Measurements from ENCODE around the gene PRKG1.
"Not testable (repeated sequence)": the region's sequence is repeated elsewhere in the genome, so short reads cannot be mapped to it uniquely, and the experiment has no call there.

PRKG1 gene

DNA sequence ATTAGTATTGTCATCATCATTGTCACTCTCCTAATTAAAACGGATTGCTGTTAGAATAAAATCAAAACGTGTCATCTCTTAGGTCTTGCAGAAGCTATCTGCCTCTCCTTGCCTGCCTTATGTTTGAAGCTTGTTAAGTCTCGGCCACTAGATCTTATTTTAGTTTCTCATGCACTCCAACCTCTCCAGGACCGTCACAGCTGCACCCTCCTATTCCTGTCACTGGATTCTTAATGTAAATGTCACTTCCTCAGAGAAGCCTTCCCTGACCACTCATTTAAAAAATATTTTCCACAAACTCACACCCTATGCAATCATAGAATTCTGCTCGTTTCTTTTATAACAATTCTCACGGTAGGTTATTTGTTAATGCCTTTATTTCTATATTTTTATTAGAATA lies 1135.9 kb downstream of the PRKG1 start:
- no peak for DNase-seq

DNA sequence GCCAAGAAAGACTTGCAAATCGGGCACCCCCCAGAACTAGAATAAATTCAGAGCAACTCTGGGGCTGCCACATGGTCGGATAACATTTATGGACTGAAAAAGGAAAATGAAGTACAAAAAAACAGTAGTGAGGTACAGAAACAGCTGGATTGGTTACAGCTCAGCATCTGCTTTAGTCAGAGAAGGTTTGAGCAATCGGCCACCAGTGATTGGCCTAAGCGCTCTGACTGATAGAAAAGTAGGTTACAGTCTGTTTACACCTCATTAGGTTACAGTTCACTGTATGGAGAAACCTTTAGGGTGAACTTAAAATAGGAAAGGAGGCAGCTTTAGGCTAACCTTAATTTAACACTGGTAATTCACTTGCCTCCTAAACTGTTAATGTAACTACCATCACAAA lies 1137.8 kb downstream of the PRKG1 start:
- DNase-seq = no peak

DNA sequence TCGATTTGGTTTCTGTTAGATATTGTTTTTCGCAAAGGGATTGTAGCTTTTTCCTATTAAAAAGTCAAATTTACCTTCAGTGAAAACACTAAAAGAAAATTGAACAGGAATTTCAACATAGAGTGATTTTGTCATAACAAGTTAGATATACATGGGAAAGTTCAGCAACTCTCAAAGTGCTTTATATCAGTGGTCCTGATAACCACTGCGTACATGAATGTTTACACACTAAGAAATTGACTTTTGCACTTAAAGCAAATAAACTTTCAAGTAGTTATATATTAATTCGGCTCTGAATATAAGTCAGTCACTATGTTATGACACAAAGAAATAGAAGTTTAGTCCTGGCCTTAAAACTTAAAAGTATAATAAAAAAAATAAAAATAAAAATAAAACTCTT lies 1138.5 kb downstream of the PRKG1 start:
- no peak for DNase-seq

DNA sequence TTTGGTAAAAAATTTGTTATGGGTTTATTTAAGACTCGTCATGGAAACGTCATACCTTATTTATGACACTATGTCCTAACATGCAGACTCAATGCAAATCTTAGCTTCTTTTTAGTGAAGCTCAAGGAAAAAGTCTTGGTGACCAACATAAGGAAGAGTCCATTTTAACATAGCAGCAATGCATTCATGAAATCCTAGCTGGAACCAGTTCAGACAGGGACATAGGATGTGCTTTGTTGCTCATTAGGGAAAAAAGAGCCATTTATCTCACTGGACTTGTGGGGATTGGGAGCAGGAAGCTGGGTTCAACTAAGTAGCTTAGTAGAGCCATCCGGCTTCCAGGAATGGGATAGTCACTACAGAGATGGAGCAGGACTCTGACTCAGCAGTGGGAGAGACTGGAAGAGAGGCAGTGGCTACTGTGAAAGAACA lies 1139.0 kb downstream of the PRKG1 start:
- no peak for DNase-seq

DNA sequence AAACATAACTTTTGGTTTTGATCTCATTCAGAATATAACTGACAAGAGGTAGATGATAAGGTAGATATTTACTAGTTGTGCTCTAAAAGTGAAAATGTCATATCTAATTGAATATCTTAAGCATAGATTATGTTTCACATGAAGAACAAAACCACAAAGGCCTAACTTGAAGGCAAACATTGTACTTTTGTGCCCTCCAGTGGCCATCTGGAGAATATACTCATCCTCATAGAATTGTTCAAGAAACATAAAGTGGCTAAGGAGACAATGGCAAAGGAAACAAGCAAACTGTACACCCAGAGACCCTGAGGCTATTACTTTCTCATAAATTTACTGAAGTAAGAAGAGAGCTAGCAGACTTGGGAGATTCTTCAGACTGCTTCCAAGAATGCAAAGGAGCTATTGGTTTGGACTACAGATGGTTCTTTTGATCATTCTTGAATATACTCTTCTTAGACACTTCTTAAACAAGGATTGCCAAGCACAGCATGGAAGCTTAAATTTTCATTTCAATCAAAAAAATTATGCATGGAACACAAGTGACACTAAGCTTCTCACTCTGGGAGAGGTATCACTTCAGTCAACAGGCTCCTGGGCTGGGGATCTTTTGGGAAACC lies 1141.6 kb downstream of the PRKG1 start:
- DNase-seq = no peak

DNA sequence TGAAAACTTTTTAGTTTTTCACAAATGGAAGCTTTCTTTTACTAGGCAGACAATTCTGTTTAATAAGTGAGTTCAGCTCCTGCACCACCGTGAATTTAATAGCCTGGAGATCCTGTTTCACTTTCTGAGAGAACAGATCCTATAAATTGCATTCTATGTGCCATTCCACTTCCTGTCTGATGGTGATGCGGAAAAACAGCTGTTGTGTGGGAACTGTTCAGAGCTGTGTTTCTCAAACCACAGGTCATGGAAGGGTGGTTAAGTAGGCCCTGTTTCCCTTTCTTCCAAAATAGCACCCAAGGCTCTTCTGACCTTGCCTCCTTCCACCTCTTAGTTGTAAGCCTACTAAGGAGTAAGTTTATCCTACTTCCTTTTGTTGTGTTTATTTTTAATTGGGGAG lies 1142.6 kb downstream of the PRKG1 start:
- no peak for DNase-seq

DNA sequence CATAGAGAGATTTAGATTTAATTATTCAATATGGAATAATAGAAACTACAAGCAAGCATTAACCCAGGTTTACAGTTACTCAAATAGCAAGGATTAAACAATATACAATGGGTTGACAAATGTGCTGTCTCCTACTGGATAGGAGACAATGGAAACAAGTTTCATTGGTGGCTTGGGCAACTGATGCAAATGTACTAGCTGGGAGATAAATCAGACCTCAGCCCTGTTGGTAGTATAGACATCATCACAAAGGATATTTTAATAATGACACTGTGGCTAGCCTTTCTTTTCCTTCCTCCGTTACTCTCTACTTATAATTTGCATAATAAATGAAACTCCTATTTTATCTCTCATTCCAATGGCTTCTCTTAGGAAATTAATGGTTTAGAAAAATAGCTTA lies 1143.2 kb downstream of the PRKG1 start:
- no peak for DNase-seq

DNA sequence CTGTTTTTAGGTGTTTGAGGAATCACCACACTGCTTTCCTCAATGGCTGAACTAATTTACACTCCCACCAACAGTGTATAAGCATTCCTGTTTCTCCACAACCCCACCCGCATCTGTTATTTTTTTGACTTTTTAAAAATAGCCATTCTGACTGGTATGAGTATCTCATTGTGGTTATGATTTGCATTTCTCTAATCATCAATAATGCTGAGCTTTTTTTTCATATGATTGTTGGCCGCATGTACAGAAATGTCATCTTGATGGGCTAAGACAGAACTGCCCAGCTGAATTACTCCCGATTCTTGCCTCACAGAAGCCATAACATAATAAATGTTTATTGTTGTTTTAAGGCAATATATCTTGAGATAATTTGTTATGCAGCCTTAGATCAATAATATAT lies 1146.7 kb downstream of the PRKG1 start:
- no peak for DNase-seq

DNA sequence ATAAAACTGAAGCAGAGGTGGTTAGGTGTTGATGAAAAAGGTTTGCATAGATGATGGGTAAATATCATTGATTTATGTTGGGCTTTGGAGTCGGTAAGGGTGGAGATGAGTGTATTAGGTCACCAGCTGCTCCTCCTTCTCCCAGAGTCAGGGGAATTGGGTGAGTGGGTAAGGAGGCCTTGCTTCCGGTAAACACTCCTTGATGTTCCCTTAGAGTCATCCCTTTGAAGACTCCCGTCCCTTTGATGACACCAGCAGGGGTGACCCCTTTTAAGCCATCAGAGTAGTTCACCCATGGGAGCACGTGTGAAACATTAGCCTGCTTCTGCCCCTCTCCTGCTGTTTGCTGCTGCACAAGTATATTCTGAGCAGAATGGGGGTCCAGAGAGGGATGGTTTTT lies 1147.6 kb downstream of the PRKG1 start:
- no peak for DNase-seq

DNA sequence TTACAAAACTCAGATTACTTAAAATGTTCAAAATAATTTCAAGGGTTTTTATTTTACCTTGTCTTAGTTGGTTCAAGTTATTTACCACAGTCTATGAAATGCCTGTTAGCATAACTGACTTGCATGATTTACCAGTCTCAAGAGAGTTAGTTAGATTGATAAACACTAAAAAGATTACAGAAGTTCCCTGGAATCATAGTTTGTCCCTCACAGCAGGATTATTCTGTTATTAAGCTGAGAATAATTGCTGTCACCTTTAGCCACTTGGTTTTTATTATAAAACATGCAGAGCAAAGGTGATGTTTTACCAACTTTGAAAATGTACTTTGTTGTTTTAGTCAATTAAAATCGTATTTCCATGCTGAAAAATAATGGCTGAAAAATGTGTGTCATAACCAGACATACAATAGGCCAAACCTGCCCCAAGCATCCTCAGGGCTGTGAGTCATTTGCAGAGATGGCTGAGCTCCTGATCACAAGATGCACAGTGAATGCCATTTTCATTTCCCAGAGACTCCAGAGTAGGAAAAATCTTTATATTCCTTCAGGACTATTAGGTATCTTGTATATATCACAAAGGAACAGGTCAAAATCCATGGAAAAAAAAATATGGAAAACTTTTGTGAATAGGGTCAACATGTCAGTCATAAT lies 1152.0 kb downstream of the PRKG1 start:
- no peak for DNase-seq

DNA sequence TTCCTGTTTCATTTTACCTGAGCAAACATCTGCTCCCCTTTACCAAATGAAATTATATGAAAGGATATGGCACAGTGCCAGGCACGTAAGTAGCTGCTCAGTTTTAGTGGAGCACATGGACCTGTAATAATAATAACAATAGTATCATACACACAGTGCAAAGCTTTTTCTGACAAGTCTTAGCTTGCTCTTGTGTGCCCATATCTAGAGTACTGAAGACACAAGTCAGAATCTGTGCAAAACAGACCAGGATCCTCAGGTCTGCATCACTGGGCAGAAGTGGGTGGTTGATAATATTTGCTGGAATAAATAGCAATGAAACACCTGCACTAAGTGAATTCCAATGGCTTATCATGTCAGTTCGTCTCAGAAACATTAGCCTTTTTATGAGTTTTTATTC lies 1154.3 kb downstream of the PRKG1 start:
- no peak for DNase-seq

DNA sequence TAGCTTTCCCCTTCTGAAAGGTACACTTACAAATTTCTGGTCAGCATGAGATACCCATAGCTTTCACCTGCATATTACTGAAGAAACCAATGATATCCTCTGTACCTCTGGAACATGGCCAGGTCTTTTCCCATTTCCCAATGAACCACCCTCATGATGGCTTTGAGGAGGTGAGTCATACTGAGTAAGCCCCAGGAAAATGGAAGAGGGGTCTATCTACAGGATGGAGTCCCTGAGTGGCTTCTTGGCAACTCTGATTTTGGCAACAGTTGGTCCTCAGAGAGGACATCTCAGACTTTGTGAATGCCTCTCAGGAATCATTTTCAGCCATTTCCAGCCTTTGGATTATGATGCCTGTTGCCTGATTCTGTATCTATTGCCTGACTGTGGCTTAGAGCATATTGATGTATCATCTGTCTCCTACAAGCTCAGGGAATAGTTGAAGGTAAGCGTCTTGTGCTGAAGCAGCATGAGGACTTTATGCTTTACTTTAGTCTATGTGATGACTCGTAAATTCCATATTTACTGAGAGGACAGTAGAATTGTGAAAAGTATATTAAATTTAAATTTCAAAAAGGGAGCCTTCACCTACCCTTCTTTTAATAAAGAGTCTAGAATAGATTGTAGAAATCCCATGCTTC lies 1155.1 kb downstream of the PRKG1 start:
- no peak for DNase-seq

DNA sequence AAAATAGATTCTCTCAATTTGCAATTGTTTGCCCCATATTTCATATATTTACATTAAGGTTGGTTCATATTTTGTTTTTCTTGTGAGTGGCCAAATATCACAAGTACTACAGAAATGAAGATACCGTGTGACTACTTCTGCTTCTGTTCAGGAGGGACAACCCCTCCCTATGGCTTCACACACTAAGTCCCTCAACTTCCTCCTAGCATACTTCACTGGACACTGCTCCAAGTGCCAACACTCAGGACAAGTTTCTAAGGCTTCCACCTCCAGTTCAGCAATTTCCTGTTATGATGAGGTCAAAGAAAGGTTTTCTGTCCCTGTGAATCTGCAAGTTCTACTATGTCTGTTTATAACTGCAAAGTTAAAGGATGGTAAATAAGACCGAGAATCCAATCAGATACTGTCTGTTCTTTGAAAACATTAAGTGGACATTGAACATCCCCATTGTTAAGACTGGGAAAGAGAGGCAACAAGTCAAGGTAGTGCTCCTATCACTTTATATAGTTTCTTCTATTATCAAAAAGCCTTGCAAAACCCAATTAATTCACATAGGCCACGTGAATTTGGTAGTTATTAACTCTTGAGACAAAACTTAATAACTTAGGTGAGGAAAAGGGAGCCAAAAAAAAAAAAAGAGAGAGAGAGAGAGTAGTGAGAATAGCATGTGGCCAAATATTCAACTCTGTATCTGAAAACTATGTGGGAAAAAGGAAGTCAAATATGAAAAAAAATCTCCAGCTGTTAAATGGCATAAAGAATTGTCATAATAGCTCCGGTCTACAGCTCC lies 1158.5 kb downstream of the PRKG1 start:
- DNase-seq = no peak

DNA sequence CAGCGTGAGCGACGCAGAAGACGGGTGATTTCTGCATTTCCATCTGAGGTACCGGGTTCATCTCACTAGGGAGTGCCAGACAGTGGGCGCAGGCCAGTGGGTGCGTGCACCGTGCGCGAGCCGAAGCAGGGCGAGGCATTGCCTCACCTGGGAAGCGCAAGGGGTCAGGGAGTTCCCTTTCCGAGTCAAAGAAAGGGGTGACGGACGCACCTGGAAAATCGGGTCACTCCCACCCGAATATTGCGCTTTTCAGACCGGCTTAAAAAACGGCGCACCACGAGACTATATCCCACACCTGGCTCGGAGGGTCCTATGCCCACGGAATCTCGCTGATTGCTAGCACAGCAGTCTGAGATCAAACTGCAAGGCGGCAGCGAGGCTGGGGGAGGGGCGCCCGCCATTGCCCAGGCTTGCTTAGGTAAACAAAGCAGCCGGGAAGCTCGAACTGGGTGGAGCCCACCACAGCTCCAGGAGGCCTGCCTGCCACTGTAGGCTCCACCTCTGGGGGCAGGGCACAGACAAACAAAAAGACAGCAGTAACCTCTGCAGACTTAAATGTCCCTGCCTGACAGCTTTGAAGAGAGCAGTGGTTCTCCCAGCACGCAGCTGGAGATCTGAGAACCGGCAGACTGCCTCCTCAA lies 1159.2 kb downstream of the PRKG1 start:
- DNase-seq = not testable (repeated sequence)

DNA sequence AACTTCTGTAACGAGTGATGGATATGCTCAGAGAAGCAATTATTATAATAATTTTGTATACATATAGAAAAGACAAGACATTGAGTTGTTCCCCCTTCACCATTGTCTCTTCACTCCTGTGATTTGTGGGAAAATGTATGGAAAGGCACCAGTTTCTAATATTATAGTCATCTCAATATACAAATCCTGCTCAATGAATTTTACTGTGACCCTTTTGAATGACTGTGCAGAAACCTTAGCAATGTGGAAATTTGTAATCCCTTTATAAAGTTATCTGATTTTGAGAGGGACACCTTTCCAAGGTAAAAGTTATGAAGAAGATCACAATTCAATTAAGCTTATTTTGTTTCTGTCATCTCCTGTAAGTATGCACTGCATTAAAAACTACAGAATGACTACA lies 1165.5 kb downstream of the PRKG1 start:
- DNase-seq = no peak

DNA sequence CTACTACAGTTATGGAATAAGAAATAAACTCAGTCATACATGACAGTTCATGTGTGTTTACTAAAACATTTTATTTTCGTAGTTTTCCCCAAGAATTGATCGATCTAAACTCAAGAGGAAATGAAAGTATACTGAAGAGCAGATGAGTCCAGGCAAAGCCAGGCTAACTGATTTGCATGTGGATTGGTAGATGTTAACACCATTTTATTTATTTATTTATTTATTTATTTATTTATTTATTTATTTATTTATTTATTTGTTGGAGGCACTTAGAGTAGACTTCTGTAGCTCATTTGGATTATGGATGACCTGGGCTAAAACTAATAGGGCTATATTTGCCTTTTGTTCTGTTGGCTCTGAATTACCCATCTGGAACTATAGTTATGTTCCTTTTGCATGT lies 1171.3 kb downstream of the PRKG1 start:
- no peak for DNase-seq

DNA sequence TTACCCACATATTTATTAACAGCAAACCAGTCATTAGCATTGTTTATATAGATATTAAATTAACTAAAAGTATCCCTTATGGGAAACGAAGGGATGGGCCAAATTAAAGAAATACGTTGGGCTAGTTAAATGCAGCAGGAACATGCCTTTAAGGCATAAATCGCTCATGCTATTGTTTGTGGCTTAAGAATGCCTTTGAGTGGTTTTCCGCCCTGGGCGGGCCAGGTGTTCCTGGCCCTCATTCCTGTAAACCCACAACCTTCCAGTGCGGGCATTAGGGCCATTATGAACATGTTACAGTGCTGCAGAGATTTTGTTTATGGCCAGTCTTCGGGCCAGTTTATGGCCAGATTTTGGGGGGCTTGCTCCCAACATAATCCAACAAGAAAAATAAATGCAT lies 1173.6 kb downstream of the PRKG1 start:
- DNase-seq = not testable (repeated sequence)

DNA sequence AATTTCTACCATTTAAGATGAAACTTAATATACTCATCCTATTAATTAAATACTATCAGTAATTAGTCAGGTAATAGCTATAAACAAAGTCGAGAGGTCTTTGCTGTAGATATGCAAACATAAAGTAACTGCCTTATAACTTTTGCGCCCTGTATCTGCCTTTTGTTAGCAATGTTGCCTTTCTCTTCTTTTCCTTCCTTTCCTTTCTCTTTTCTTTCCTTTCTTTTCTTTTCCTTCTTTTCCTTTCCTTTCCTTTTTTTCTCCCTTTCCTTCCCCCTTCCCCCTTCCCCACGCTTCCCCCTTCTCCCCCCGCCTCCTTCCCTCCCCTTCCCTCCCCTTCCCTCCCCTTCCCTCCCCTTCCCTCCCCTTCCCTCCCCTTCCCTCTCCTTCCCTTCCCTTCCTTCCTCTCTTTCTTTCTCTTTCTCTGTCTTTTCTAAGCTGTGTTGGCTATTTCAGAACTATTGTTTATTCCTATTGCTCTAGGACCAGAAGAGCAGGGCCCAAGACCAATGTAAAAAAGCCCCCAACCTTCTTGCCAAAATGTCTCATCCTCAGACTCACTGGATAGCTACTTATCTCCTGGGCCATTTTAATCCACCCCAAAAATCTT lies 1174.5 kb downstream of the PRKG1 start:
- no peak for DNase-seq

DNA sequence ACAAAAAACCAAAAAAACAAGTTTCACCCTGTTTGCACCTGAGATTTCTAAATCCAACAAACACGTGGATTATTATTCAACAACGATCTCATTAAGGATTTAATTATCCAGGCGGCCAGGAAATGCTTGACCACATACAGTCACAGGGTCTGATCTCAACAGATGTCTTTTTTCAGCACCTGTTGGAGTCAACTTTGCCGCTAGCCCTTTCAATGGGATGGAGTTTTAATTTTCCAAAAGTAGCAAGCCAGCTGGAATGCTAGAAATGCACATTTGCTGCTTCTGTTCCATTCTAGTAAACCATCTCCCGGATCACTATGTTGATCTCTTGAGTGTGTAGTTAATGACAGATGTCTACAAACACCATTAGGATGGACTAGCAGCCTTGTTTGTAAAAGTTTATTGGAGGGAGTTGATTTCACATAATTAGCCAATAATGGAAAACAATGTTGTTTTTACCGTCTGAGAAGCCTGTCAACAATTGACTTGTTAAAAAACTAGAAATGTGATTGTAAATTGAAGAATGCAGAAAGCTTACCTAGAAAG lies 1175.6 kb downstream of the PRKG1 start:
- no peak for DNase-seq

DNA sequence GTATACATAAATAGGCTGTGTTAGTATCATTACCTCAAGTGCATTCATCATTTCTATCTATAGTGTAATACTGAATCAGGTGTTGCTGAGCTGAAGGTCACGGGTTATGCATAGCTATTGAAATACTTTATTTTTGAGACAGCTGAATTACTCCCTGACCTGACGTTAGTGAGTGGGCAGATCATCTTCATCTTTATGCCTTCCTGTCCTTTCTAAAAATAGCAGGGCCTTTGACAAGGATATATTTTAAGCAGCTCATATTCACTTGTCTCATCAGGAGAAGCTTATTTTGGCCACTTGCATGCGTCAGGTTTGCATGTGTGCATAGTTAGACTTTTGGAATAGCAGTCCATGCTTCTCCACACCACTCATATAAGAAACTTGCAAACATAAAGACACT lies 1176.2 kb downstream of the PRKG1 start:
- no peak for DNase-seq

DNA sequence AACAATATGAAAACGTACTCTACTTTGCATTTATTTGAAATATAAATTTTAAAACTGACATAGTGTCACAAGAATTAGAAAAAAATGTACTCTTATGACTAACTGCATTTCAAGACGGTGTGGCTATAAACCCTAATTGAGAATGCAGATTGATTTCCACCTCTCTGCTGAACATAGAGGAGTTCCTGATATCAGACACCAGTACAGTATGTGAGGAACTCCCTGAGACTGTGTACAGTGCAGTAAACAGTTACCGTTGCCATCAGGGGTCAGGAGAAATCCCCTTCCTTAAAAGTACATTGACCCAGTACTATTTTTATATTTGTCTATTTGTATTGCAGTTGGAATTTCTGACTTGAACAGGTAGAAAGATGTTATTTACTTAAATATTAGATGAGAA lies 1178.0 kb downstream of the PRKG1 start:
- no peak for DNase-seq

Data from NCI-H1436 treated with DMSO at 0.1 percent for 48 hours (cell line).